ENCODE data around the gene GSG1L.
A peak's percentile ranks its signal among the peaks of the same experiment; 100 is the strongest.

The GSG1L gene

GRCh38 chr16:27932542-27933135 lies 130.9 kb downstream of the GSG1L start:
- DNase-seq, result no peak

DNA sequence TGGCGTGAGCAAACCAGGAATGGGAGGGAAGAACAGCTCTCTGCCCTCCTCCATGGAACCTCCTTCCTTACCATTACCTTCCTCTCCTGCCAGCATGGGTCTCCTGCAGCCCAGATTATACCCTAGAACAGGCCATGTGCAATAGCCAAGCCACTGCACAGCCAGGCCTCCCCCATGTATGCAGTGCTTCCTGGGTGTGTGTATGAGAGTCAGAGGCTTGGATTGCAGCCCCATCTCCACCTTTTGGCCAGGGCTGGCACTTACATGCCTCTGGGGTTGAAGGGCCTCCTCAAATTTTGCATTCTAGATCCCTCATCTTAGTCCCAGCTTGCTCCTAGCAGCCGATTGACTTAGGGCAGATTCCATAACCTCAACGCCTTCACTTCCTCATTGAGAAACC lies 133.7 kb downstream of the GSG1L start:
- DNase-seq, result no peak

GRCh38 chr16:27928542-27928941 lies 135.0 kb downstream of the GSG1L start:
- DNase-seq, result no peak

DNA sequence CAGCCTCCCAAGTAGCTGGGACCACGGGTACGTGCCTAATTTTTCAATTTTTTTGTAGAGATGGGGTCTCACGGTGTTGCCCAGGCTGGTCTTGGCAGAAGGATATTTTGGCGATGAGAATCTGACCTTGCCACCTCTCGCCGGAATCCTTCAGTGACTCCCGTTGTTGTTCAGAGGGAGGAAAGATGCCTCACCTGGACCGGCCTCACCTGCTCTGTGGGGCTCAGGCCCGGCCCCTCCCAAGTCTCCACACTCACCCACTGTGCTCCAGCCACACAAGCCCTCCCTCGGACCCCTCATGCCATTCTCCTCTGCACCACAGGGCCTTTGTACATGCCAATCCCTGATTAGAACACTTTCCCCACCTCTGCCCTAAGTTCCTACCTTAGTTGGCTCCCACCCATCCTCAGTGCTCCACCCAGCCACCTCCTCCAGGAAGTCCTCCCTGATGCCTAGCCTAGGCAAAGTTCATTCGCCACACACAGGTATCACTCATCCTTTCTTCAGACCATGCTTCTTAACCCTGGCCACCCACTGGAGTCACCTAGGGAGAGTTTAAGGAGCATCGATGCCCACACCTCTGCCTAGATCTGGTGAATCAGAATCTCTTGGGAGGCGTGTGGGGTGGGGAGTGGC lies 136.1 kb downstream of the GSG1L start:
- no peak for DNase-seq

DNA sequence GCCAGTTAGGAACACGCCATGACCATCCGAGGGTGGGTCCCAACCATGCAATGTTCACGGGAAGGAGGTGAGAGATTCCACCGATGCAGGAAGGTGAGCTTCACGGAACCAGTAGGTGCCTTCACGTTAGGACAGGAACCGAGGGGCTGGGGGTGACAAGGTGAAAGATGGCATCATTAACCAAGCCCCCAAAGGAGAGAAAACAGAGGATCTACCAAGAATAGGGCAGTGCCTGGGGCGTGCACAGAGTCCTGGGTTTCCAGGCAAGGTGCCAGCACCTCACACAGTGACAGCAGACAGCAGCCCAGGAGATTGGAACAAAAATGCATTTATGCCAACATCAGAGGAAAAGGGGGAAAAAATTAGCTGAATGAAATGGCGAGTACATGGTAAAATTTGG lies 137.9 kb downstream of the GSG1L start:
- no peak for DNase-seq

DNA sequence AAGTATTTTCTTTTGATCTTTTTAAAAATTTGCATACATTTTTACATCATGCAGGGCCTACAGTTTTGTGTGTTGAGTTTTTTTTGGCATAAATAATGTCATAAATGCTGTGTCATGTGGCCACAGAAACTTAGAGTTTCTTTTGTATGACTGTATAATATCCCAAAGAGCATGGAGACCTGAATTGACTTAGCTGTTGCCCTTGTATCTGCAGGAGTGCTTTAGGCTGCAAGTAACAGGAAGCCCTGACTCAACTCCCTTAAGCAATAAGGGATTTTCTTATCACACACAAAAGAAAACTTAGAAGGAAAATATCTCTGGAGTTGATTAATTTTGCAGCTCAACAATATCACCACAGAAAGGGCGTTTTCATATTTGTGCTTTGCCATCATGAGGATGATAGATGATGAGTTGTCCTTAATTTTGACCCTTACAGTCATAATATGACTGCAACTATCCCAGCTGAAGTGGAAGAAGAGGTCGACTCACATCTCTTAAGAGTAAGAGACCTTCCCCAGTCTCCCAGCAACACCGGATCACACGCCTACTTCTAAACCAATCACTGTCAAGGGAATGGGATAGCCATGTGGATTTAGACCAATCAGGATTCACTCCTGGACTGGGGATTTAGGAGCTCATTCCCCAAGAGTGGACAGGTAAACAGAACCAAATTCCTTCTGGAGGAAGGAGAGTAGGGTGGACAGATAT lies 138.9 kb downstream of the GSG1L start:
- DNase-seq, result peak; percentile 4

GRCh38 chr16:27923751-27924150 lies 139.8 kb downstream of the GSG1L start:
- DNase-seq, result no peak

- no peak for DNase-seq
Measured at GRCh38 chr16:27922433-27922832, 141.1 kb downstream of the GSG1L start.

- DNase-seq, result no peak
Measured at GRCh38 chr16:27921134-27921533, 142.4 kb downstream of the GSG1L start.

DNA sequence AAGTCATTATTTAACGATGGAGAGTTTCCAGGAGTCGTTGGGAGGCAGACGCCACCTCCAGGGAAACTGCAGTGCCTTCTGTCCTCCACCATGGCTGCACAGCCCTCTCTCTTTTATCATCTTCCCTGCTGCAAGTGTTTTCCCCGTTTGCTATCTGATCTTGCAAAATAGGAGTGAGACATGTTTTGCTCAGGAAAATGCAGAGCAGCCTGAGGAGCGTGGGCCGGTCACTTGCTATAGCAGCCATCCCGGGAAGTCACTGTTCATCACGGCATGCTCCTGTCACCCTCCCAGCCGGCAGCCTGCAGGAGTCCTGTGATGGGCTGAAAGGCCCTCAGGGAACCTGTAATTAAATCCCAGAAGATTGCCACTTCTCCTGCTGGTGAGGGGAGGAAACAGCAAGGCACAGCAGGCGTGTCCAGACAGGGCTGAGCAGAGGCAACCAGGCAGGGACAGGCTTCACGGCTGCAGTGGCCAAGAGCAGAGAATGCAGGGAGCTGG lies 143.1 kb downstream of the GSG1L start:
- no peak for DNase-seq

GRCh38 chr16:27918755-27919154 lies 144.8 kb downstream of the GSG1L start:
- DNase-seq, result peak; percentile 7

GRCh38 chr16:27917949-27918348 lies 145.6 kb downstream of the GSG1L start:
- DNase-seq, result no peak

GRCh38 chr16:27911486-27911885 lies 152.0 kb downstream of the GSG1L start:
- DNase-seq, result no peak

DNA sequence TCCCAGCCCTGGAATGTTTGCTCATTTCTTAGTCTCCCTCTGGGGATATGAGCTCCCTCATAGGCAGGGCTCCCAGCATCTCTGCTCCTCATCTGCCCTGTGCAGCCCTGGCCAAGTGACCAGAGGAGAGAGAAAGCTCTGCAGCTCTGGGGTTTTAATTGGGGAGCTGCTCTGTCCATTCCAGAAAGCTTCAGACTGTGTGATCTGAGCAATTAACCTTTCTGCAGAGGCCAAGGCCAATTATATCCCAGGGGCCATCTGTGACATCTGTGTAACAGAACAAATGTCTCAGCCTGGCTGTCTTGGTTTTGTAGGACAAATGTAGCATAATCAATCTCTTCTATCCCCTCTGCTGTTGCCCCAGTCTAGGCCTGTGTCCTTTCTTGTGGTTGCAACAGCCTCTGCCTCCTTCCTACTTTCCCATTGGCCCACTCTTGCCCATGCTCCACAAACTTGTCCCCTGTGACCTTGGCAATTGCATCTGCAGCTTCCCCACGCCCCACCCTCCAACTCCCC lies 156.0 kb downstream of the GSG1L start:
- no peak for DNase-seq

DNA sequence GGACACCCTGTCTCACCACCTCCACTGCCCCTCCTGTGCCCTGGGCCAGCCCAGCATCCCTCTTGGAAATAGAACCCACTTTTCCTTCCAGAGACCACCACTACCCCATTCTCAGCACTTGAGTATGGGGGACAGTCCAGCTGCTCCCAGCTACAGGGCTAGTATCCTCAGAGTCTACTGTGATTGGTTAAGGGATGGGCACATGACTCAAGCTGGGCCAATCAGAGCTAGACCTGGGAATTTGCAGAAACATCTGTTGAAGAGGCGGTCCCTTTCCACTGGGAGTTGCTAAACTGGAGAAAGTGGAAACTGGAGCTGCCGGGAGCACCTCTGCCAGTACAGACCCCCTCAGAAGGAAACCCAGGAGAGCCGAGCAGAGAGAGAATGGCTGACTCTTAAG lies 156.6 kb downstream of the GSG1L start:
- DNase-seq, result no peak

DNA sequence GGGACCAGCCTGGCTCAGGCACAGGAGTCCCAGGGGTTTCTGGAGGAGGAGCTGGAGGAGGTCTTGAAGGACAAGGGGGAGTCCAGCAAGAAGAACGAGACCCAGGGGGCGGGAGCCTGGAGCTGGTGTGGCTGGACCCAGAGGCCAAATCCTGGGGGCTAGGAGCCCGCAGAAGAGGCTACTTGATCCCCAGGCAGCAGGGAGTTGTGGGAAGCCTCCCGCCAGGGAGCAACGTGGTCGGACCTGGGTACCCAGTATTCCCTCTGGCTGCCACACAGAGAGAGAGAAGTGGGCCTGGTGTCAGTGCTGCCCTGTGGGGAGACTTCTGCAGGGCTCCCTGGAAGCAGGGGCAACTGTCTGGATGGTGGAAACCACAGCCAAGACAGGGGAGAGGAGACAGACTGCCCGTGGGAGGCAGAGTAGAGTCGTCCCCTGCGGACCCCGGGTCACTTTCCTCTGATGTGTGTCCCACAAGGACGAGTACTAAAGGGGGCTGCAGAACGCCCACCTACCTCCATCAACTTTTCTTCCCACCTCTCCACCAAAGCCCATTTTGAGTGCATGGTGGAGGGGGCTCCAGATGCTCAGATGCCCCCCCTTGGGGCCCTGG lies 160.4 kb downstream of the GSG1L start:
- DNase-seq, result no peak

GRCh38 chr16:27902551-27902950 lies 161.0 kb downstream of the GSG1L start:
- no peak for DNase-seq

DNA sequence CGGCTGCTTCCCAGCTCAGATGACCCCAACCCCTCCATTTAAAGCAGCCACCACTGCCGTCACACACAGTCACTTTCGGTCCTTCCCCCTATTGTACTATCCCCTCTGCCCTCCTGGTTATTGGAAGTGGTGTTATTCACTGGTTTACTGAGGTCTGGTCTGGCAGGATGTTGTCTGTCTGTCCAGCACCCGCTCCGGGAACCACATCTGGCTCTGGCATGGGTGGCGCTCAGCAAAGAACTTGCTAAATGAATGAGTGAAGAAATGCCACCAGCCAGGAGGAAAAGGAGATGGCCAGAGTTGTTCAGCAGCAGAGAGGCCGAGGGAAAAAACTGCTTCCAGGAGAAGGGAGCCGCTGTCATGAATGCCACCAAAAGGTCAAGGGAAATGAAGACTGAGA lies 161.6 kb downstream of the GSG1L start:
- no peak for DNase-seq

- no peak for DNase-seq
Measured at GRCh38 chr16:27899736-27900135, 163.8 kb downstream of the GSG1L start.

DNA sequence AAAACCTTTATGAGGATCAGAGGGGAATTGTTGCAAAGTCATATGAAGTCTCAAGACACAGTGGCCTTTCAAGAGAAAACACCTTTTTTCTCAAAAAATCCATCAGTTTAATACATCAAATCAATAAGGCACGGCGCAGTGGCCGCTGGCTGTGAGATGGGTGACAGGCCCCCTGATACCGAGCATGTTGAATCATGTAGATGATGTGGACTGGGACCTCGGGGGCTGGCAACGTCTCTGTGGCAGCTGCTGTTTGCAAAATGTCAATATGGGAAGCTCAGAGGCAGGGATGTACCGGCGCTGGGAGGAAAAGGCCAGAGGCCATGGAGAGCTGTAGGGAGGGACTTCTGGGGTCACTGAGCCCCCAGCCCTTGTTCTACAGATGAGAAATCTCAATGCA lies 169.1 kb downstream of the GSG1L start:
- no peak for DNase-seq

DNA sequence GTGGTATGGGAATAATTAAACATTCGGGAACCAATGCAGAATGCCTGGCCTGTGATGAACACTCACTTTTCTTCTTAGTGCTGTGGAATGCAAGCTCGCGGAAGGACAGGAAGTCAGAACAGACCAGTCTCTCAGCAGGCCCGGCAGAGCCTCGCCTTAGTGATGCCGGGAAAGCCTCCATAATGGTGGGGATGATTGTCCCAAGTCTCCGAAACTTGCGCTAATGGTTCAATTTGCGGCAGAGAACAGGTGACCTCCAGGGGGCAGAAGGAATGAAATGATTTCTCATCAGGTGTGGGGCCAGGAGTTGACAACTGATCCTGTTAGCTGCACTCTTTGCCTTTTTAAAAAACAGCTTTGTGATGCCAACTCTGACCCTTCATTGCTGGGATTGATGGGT lies 170.6 kb downstream of the GSG1L start:
- DNase-seq, result no peak

GRCh38 chr16:27890866-27891265 lies 172.6 kb downstream of the GSG1L start:
- DNase-seq, result no peak

GRCh38 chr16:27890006-27890405 lies 173.5 kb downstream of the GSG1L start:
- no peak for DNase-seq

GRCh38 chr16:27883576-27883975 lies 179.9 kb downstream of the GSG1L start:
- DNase-seq, result no peak
